SK-N-SH treated with all-trans-retinoic acid at 6 μM for 48 hours (cell line): ENCODE results near the gene ABHD3.

Experiments
- ARNTL ChIP-seq: fragments of 450-650 bp; formaldehyde crosslinking; IDR thresholded peaks from 2 replicates; pipeline ENCODE4 v1.5.0; 2020; ENCODE audit warnings: low read depth, mild to moderate bottlenecking, moderate library complexity, borderline replicate concordance
- BACH2 ChIP-seq: fragments of 250-450 bp; sonication (Bioruptor Pico); IDR thresholded peaks from 2 replicates; pipeline ENCODE4 v1.9.0; 2021; ENCODE audit warnings: mild to moderate bottlenecking, borderline replicate concordance
- GLIS3 ChIP-seq: fragments of 250-450 bp; sonication (Bioruptor Pico); IDR thresholded peaks from 2 replicates; pipeline ENCODE4 v1.5.0; 2020; ENCODE audit warnings: mild to moderate bottlenecking, moderate library complexity
- RARB ChIP-seq: fragments of 250-450 bp; sonication (Bioruptor Pico); IDR thresholded peaks from 2 replicates; pipeline ENCODE4 v1.8.0; 2021; ENCODE audit warnings: mild to moderate bottlenecking, moderate library complexity
- SNAI2 ChIP-seq: fragments of 250-450 bp; sonication (Bioruptor Pico); IDR thresholded peaks from 2 replicates; pipeline ENCODE4 v1.5.0; 2020; ENCODE audit warnings: mild to moderate bottlenecking, moderate library complexity
- TOX ChIP-seq: fragments of 250-450 bp; sonication (Bioruptor Pico); IDR thresholded peaks from 2 replicates; pipeline ENCODE4 v1.8.0; 2021; ENCODE audit warnings: mild to moderate bottlenecking, moderate library complexity, borderline replicate concordance
- ZFP30 ChIP-seq: fragments of 450-650 bp; formaldehyde crosslinking; IDR thresholded peaks from 2 replicates; pipeline ENCODE4 v1.5.0; 2022; ENCODE audit warnings: mild to moderate bottlenecking, moderate library complexity
- TF ChIP-seq, protein P1 (sequence below): fragments of 250-450 bp; sonication (Bioruptor Pico); IDR thresholded peaks from 2 replicates; pipeline ENCODE4 v1.8.0; 2020; ENCODE audit warnings: mild to moderate bottlenecking, moderate library complexity, borderline replicate concordance
- TF ChIP-seq, protein P2 (sequence below): fragments of 250-450 bp; sonication (Bioruptor Pico); IDR thresholded peaks from 2 replicates; pipeline ENCODE4 v1.5.1; 2020; ENCODE audit warnings: low read depth, mild to moderate bottlenecking, moderate library complexity

DNA sequence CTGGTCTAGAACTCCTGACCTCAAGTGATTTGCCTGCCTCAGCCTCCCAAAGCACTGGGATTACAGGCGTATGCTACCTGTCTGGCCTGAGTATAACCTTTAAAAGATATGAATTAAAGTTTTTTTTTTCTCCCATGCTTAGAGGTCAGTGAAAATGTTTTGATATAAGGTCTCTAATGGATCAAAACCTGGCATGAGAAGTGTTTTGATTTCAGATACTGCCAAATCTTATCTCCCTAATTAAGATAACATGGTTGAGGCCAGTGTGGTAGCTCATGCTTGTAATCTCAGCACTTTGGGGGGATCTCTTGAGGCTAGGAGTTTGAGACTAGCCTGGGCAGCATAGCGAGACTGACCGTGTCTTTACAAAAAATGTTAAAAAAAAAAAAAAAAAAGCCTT, 51.2 kb downstream of the ABHD3 start:
- TF ChIP-seq, protein P1, sequence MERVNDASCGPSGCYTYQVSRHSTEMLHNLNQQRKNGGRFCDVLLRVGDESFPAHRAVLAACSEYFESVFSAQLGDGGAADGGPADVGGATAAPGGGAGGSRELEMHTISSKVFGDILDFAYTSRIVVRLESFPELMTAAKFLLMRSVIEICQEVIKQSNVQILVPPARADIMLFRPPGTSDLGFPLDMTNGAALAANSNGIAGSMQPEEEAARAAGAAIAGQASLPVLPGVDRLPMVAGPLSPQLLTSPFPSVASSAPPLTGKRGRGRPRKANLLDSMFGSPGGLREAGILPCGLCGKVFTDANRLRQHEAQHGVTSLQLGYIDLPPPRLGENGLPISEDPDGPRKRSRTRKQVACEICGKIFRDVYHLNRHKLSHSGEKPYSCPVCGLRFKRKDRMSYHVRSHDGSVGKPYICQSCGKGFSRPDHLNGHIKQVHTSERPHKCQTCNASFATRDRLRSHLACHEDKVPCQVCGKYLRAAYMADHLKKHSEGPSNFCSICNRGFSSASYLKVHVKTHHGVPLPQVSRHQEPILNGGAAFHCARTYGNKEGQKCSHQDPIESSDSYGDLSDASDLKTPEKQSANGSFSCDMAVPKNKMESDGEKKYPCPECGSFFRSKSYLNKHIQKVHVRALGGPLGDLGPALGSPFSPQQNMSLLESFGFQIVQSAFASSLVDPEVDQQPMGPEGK (CRISPR knock-in tag), result no peak
- TF ChIP-seq TOX (CRISPR knock-in tag) (no peak), ZFP30 (CRISPR knock-in tag) (no peak), ARNTL (no peak), RARB (no peak), SNAI2 (CRISPR knock-in tag) (no peak), GLIS3 (no peak), BACH2 (CRISPR knock-in tag) (no peak)
- TF ChIP-seq, protein P2, sequence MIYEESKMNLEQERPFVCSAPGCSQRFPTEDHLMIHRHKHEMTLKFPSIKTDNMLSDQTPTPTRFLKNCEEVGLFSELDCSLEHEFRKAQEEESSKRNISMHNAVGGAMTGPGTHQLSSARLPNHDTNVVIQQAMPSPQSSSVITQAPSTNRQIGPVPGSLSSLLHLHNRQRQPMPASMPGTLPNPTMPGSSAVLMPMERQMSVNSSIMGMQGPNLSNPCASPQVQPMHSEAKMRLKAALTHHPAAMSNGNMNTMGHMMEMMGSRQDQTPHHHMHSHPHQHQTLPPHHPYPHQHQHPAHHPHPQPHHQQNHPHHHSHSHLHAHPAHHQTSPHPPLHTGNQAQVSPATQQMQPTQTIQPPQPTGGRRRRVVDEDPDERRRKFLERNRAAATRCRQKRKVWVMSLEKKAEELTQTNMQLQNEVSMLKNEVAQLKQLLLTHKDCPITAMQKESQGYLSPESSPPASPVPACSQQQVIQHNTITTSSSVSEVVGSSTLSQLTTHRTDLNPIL (CRISPR knock-in tag), result no peak
